ENCODE results near the gene CLEC4M.

- TF ChIP-seq CTCF (IDR thresholded peaks at IDR 0.05) = no peak
- TF ChIP-seq POLR2A (IDR thresholded peaks at IDR 0.05) = no peak
These were observed 33.8 kb upstream of the CLEC4M start for GRCh38 chr19:7729211-7729610.

Data from vagina (tissue), 2 donors.